ENCODE results near the gene ROBO1.
"Not testable (repeated sequence)": the region's sequence is repeated elsewhere in the genome, so short reads cannot be mapped to it uniquely, and the experiment has no call there.

Gene ROBO1

GRCh38 chr3:79543218-79543982 lies 224.4 kb downstream of the ROBO1 start:
- no peak for DNase-seq

GRCh38 chr3:79534727-79535126 lies 233.1 kb downstream of the ROBO1 start:
- DNase-seq = no peak

GRCh38 chr3:79531566-79532295 lies 236.1 kb downstream of the ROBO1 start:
- no peak for DNase-seq

GRCh38 chr3:79521221-79521848 lies 246.5 kb downstream of the ROBO1 start:
- DNase-seq = no peak

DNA sequence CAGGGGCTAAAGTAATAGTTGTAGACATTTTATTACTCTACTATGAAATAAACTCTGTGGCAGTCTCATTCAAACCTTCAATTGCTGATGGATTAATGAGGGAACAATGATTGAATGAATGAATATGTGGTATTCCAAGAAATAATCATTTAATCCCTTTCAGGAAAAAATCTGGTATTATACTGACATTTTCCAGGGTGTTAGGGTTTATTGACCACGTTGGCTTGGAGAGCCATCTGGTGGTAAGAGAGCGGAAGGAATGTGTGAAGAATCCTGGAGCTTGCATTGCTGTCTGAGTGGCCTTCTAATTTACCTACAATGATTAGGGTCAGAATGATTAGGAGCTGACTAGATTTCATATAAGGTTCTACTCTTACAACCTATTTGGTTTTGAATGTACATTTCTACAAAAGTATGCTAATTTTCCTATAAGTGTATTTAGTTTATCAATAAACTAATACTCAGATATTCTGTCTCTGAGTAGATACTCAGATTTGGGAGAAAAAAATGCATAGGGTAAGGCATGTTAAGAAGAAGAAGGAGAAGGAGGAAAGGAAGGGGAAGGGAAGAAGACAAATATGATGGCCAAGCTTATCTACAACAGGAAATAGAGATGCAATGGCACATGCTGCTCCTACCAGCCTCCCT lies 249.9 kb downstream of the ROBO1 start:
- no peak for DNase-seq

- no peak for DNase-seq
These were observed 251.0 kb downstream of the ROBO1 start for GRCh38 chr3:79516795-79517194.

- DNase-seq = no peak
These were observed 252.7 kb downstream of the ROBO1 start for GRCh38 chr3:79515072-79515471.

DNA sequence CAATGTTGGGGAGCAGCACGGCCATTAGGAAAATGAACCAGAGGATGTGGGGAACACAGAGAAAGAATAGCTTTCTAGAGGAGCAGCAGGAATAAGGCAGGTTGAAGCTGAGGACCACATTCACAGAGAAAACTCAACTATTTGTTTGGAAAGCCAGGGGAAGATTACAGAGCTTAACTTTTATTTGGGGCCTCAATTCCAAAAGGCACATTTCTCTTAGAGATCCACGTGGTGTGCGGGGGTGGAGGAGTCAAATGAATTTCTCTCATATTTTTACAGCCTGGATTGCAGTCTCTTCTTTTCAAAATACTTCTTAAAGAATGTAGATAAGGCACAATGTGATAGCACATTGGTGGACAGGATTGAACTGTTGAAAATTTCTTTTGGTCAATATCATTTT lies 253.7 kb downstream of the ROBO1 start:
- no peak for DNase-seq

- DNase-seq = no peak
These were observed 261.0 kb downstream of the ROBO1 start for GRCh38 chr3:79506751-79507150.

GRCh38 chr3:79502216-79502681 lies 265.5 kb downstream of the ROBO1 start:
- DNase-seq = not testable (repeated sequence)

DNA sequence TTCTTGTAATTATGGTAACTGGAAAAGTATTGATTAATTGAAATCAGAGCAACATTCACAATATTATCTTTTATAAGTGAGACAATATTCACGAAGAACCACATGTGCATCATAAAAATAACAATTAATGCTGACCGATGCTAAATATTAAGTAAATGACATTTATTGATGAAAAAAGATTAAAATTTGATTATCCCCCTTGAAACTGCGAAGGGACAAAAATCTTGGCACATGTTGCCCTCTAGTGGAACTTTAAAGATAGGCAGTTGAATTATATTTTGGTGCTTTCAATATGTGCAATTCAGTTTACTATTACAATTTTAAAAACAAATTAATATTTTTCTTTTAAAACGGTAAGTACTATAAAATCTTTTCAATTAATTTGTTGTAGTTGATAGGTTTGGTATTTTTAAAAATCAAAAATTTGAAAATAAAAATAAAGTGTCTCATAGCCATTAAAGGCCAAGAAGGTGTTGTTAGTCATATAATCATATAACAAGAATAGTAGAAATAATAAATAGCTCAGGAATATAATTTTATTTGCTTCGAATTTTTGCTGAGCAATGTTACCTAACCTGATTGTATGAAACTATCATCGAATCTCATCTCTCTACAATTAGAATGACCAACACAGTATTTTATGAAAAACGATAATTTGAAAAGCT lies 270.2 kb downstream of the ROBO1 start:
- DNase-seq = no peak

- DNase-seq = no peak
These were observed 276.7 kb downstream of the ROBO1 start for GRCh38 chr3:79491029-79491641.

DNA sequence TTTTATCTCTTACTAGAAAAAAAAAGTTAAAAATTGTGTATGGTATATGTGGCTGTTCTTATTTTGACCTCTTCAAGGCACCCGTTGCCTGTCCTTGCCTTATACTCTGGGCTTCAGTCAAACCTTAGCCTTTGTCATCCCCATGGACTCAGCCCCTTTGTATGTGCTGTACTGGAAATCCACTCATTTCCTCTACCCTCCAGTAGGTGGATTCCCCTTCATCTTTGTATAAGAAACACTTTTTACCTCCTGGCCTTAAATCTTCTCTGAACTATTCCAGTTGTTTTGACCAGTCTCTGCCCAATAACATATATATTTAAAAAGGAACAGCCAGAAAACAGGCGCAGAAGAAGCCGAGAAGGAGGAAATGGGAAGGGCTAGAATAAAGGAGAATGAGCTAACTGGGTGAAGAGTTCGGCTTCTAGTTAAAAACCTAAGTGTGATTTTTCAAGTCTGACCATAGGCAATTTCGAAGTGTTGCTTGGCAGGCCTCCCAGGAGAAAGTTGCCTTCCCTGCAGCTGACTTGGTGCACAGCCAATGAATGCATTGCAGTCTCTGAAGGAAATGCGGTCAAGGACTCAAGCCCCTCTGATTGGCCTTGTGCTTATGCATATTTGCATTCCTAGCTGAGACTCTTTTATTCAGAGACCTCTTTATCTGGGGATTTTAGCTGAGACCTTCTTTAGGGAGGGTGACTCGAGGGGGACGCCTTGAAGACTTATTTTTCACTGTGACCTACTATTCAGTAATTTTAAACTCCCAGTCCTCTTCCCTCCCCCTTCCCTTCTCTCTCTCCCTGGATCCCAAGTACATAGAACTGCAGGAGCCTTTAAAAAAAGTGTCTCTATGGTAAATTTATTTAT lies 277.4 kb downstream of the ROBO1 start:
- no peak for DNase-seq

GRCh38 chr3:79488407-79488806 lies 279.4 kb downstream of the ROBO1 start:
- no peak for DNase-seq

- no peak for DNase-seq
These were observed 287.1 kb downstream of the ROBO1 start for GRCh38 chr3:79480746-79481145.

DNA sequence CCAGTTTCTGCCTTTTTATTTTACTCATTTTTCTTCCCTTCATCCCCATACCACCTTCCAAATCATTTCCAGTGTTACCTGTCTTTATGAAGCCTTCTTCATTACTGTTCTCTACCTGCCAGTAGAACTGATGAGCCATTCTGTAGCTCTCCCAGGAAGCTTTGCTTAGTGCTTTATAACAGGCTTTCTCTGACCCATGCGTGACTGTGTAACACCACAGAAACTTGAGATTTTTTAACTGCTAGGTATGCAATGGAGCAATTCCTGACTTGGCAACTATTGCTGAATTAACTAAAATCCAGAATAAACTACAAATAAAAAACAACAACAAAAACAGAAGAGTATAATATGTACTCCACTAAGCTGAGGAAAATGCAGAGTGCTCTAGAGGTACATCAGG lies 289.2 kb downstream of the ROBO1 start:
- DNase-seq = no peak

- DNase-seq = no peak
These were observed 290.6 kb downstream of the ROBO1 start for GRCh38 chr3:79477242-79477641.

- no peak for DNase-seq
These were observed 293.8 kb downstream of the ROBO1 start for GRCh38 chr3:79473993-79474392.

GRCh38 chr3:79467721-79468120 lies 300.1 kb downstream of the ROBO1 start:
- no peak for DNase-seq

- DNase-seq = no peak
These were observed 306.5 kb downstream of the ROBO1 start for GRCh38 chr3:79461129-79461792.

GRCh38 chr3:79453600-79453999 lies 314.2 kb downstream of the ROBO1 start:
- DNase-seq = no peak

Data from CD4-positive, alpha-beta T cell treated with Interleukin-1 beta for 1 hour (primary cell).